B cell (primary cell): ENCODE measurements around the gene KCNC3. TPM values are rescaled to one million over a fixed set of nuclear protein-coding genes. Genes with fewer than 3 reads are reported as not detected.
A peak's percentile ranks its signal among the peaks of the same experiment; 100 is the strongest.

Experiments
- ATAC-seq: fragments of 200-7000 bp; cut with Tn5 transposase; one replicate; pipeline ENCODE4 v1.10.0; 2021; ENCODE audit warnings: low read depth, mild to moderate bottlenecking, moderate number of reproducible peaks, moderate library complexity
- CTCF ChIA-PET: fragments of 350-600 bp; sonication (Branson Sonifier 250); formaldehyde crosslinking; loops from one replicate; lab custom pipeline; 2021; ENCODE audit warnings: antibody characterized with exemption, inconsistent platforms; lab: Charles Lee
- POLR2A ChIA-PET: fragments of 350-600 bp; sonication (Branson Sonifier 250); formaldehyde crosslinking; loops from one replicate; lab custom pipeline; 2021; ENCODE audit warnings: antibody characterized with exemption; lab: Charles Lee
- DNase-seq: peaks from one replicate; pipeline ENCODE4 v3.0.0; 2013
- H2AFZ ChIP-seq: 2 replicates; pipeline ENCODE4 v1.6.1; 2012; ENCODE audit warnings: mild to moderate bottlenecking, low read depth, low read length; ENCODE audit not compliant: insufficient read depth, poor library complexity, severe bottlenecking
- H3K27ac ChIP-seq, 2 donors: 1 replicate in 1 of 2; 2 replicates in 1 of 2; pipeline ENCODE4 v1.5.1; 2012 to 2013; ENCODE audit warnings: low read length in 2 of 2, mild to moderate bottlenecking in 2 of 2, moderate library complexity in 1 of 2
- H3K27me3 ChIP-seq, 4 experiments: fragments of 200-600 bp in 1 of 4; sonication (generic) in 1 of 4; replicated peaks in 1 of 4; 1 replicate in 2 of 4; 2 replicates in 2 of 4; pipeline versions ENCODE4 v1.6.1 to v1.7.0; 2013 to 2016; ENCODE audit warnings: low read length in 3 of 4, mild to moderate bottlenecking in 2 of 4, mixed read lengths in 1 of 4, moderate library complexity in 1 of 4; ENCODE audit not compliant: insufficient read depth in 4 of 4, control insufficient read depth in 3 of 4; ENCODE audit errors: control extremely low read depth in 1 of 4
- H3K36me3 ChIP-seq, 2 experiments: replicated peaks in 1 of 2; 1 replicate in 1 of 2; 2 replicates in 1 of 2; pipeline versions ENCODE4 v1.6.1 to v1.7.1; 2013; ENCODE audit warnings: low read length in 1 of 2; ENCODE audit not compliant: insufficient read depth in 2 of 2, control insufficient read depth in 1 of 2; ENCODE audit errors: control extremely low read depth in 1 of 2, extremely low read depth in 1 of 2
- H3K4me1 ChIP-seq, 2 donors: fragments of 200-600 bp in 1 of 2; sonication (generic) in 1 of 2; 1 replicate in 1 of 2; 2 replicates in 1 of 2; pipeline versions ENCODE4 v1.5.1 to v1.6.1; 2013 to 2017; ENCODE audit warnings: low read length in 2 of 2; ENCODE audit not compliant: control insufficient read depth in 2 of 2, insufficient read depth in 2 of 2
- H3K4me2 ChIP-seq: replicated peaks from 2 replicates; pipeline ENCODE3; 2012; ENCODE audit warnings: mild to moderate bottlenecking, low read depth, low read length; ENCODE audit not compliant: poor library complexity, severe bottlenecking
- H3K4me3 ChIP-seq, 5 experiments: fragments of 200-600 bp in 1 of 5; sonication (generic) in 1 of 5; 1 replicate in 3 of 5; 2 replicates in 2 of 5; pipeline versions ENCODE4 v1.5.1 to v1.7.0; 2011 to 2016; ENCODE audit warnings: low read length in 4 of 5, mild to moderate bottlenecking in 4 of 5, low read depth in 2 of 5, control low read depth in 1 of 5, moderate library complexity in 1 of 5; ENCODE audit not compliant: insufficient read depth in 1 of 5; ENCODE audit errors: control extremely low read depth in 1 of 5, extremely low read depth in 1 of 5
- H3K79me2 ChIP-seq: fragments of 200-600 bp; sonication (generic); one replicate; pipeline ENCODE4 v1.6.0; 2016; ENCODE audit warnings: low read length; ENCODE audit not compliant: control insufficient read depth, insufficient read depth
- H3K9ac ChIP-seq: fragments of 200-600 bp; sonication (generic); 2 replicates; pipeline ENCODE4 v1.6.1; 2017; ENCODE audit warnings: mild to moderate bottlenecking, low read length, moderate library complexity
- H3K9me3 ChIP-seq, 3 donors: one replicate each; pipeline versions ENCODE4 v1.6.1 to v1.7.1; 2013; ENCODE audit warnings: low read length in 2 of 3; ENCODE audit not compliant: control insufficient read depth in 2 of 3, insufficient read depth in 1 of 3; ENCODE audit errors: control extremely low read depth in 1 of 3
- H4K20me1 ChIP-seq: 2 replicates; pipeline ENCODE4 v1.6.0; 2012; ENCODE audit warnings: mild to moderate bottlenecking, low read length; ENCODE audit not compliant: insufficient read depth, control insufficient read depth, poor library complexity, severe bottlenecking
- H3K27ac Mint-ChIP-seq: one replicate; pipeline ENCODE4 v1.8.0; 2021; ENCODE audit warnings: mixed read lengths
- H3K27me3 Mint-ChIP-seq: one replicate; pipeline ENCODE4 v1.8.0; 2021; ENCODE audit warnings: mixed read lengths
- H3K4me1 Mint-ChIP-seq: one replicate; pipeline ENCODE4 v1.8.0; 2021; ENCODE audit warnings: mixed read lengths
- H3K4me3 Mint-ChIP-seq: one replicate; pipeline ENCODE4 v1.8.0; 2021; ENCODE audit warnings: mixed read lengths
- H3K9me3 Mint-ChIP-seq: one replicate; pipeline ENCODE4 v1.8.0; 2022; ENCODE audit warnings: mixed read lengths; ENCODE audit not compliant: insufficient read depth
- EZH2 ChIP-seq: IDR thresholded peaks from 2 replicates; pipeline ENCODE4 v1.6.1; 2012; ENCODE audit warnings: borderline replicate concordance, low read depth, mild to moderate bottlenecking, moderate library complexity, low read length; ENCODE audit not compliant: insufficient read depth, poor library complexity, severe bottlenecking
- WGBS: methylation state at CpG from one replicate; pipeline ENCODE4 v1.1.5; 2013; ENCODE audit warnings: missing lambda C conversion rate; ENCODE audit not compliant: insufficient coverage; 5-methylcytosine and 5-hydroxymethylcytosine counted together
- intact Hi-C: fragments of 100-400 bp; cut with micrococcal nuclease; formaldehyde crosslinking; loops from one replicate; pipeline ENCODE4 v1.10.0; 2022
- polyA plus RNA-seq: library from polyadenylated mRNA; depleted of rRNA; stranded (reverse); fragments of >200 nt; gene quantifications from 2 replicates; pipeline ENCODE4 v1.2.3, GENCODE V29; 2012
- total RNA-seq, 2 donors: library from RNA; stranded (reverse); fragments of 120-200 nt in 1 of 2; gene quantifications; 1 replicate in 1 of 2; 2 replicates in 1 of 2; pipeline versions ENCODE4 v1.2.3 to v1.2.4, GENCODE V29; 2013 to 2022
- TF ChIP-seq, protein P1 (sequence below): fragments of 200-600 bp; IDR thresholded peaks from one replicate; pipeline ENCODE4 v1.8.0; 2022; ENCODE audit warnings: antibody characterized with exemption, mild to moderate bottlenecking

The KCNC3 gene
- total and polyA plus RNA-seq, 2 donors (not counting 1 experiment from before 2014, with no cell fraction given), result 12.3 to 23.0 TPM

DNA sequence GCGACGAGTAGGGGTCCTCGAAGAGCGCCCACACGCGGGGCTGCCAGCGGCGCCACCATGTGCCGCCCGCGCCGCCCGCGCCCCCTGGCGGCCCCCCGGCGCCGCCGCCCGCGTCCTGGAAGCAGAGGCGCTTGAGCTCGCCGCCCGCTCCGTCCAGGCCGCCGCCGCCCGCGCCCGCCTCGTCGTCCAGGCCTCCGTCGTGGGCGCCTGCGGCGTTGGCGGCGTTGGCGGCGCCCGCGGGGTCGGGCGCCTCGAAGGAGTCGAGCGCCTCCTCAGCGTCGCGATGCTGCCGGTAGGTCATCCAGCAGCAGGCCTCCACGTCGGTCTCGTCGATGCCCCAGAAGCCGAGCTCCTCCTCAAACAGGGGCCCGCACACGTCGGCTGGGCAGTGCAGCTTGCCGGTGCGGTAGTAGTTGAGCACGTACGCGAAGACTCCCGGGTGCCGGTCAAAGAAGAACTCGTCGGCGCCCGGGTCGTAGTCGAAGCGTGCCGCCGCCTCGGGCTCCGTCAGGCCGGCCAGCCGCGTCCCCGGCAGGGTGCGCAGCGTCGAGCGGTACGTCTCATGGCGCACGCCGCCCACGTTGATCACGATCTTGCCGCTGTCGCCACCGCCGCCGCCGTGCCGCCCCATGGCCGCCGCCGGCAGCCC, 829 bp downstream of the KCNC3 start:
- H3K27ac Mint-ChIP-seq, result peak overlapping the region; percentile 20
- Histone ChIP-seq H3K9me3 (peaks cover 0 to 48% (median 0%) of the 10 kb centered on the region in 3 donors), H3K4me3 (peak overlapping the region in 4 of 5 experiments; percentile 41 to 60 (median 54)), H2AFZ (peak overlapping the region; percentile 40), H3K79me2 (peaks cover 14% of the 10 kb centered on the region), H3K4me2 (peak overlapping the region; percentile 78), H3K9ac (peak overlapping the region; percentile 58), H3K36me3 (peaks cover 0 to 3% of the 10 kb centered on the region in 2 experiments), H4K20me1 (peaks cover 56% of the 10 kb centered on the region), H3K27me3 (peaks cover 0 to 9% (median 2%) of the 10 kb centered on the region in 4 experiments), H3K27ac (no peak overlapping the region), H3K4me1 (peaks cover 55 to 71% of the 10 kb centered on the region in 2 donors)
- DNase-seq (peak; percentile 75), ATAC-seq (no peak)
- ChIA-PET POLR2A (interaction anchor here (0.6 to 7.1 kb wide), 13 partner anchors 16 to 1589 kb away, joined by 3 to 122 read pairs (median 5); partner anchors contain the start of genes JOSD2 and POLD1), CTCF (interaction anchor here (0.6 to 3.9 kb wide), 10 partner anchors 11 to 183 kb away, joined by 3 to 45 read pairs (median 4); partner anchors contain the start of gene JOSD2)
- WGBS, result 6% methylated on average over 104 of the region's 104 CpGs
- peaks cover 4% of the 10 kb centered on the region for H3K9me3 Mint-ChIP-seq
- H3K4me1 Mint-ChIP-seq, result peaks cover 69% of the 10 kb centered on the region
- H3K27me3 Mint-ChIP-seq, result peaks cover 12% of the 10 kb centered on the region
- intact Hi-C loops, result loop anchor here (2.0 to 5.0 kb wide), 2 partner anchors 304 to 1996 kb away; partner anchors contain the start of gene VRK3
- H3K4me3 Mint-ChIP-seq, result peak overlapping the region; percentile 52
- TF ChIP-seq, protein P1, sequence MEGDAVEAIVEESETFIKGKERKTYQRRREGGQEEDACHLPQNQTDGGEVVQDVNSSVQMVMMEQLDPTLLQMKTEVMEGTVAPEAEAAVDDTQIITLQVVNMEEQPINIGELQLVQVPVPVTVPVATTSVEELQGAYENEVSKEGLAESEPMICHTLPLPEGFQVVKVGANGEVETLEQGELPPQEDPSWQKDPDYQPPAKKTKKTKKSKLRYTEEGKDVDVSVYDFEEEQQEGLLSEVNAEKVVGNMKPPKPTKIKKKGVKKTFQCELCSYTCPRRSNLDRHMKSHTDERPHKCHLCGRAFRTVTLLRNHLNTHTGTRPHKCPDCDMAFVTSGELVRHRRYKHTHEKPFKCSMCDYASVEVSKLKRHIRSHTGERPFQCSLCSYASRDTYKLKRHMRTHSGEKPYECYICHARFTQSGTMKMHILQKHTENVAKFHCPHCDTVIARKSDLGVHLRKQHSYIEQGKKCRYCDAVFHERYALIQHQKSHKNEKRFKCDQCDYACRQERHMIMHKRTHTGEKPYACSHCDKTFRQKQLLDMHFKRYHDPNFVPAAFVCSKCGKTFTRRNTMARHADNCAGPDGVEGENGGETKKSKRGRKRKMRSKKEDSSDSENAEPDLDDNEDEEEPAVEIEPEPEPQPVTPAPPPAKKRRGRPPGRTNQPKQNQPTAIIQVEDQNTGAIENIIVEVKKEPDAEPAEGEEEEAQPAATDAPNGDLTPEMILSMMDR, result peak; percentile 37
- no peak for TF ChIP-seq EZH2
